Panc1 (cell line): ENCODE measurements around the gene NSMCE1.

Source experiments
- POLR2AphosphoS5 ChIP-seq: IDR thresholded peaks from 2 replicates; pipeline ENCODE4 v1.6.1; 2012; ENCODE audit warnings: mild to moderate bottlenecking, low read depth, low read length, moderate library complexity
- TF ChIP-seq, protein P1 (sequence below): fragments of 450-650 bp; IDR thresholded peaks from 2 replicates; pipeline ENCODE4 v1.5.1; 2017; ENCODE audit warnings: mild to moderate bottlenecking
- TF ChIP-seq, protein P2 (sequence below), 2 experiments: IDR thresholded peaks; 2 replicates each; pipeline ENCODE4 v1.6.1; 2011 to 2012; ENCODE audit warnings: low read depth in 2 of 2, control low read depth in 1 of 2, low read length in 1 of 2, mild to moderate bottlenecking in 1 of 2, moderate library complexity in 1 of 2; ENCODE audit not compliant: insufficient read depth in 1 of 2

DNA sequence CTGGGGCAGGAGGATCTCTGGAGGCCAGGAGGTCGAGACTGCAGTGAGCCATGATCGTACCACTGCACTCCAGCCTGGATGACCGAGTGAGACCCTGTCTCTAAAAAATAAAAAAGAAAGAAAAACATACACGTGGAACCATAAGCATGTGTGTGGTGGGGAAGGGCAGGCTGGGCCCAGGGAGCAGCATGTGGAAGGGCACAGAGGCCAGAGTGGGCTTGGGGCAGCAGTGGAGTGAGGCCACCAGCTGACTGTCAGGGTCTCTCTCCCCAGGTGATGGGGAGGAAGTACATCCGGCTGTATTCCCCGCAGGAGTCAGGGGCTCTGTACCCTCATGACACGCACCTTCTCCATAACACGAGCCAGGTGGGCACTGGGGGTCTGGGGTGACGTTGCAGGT lies 48.5 kb downstream of the NSMCE1 start:
- TF ChIP-seq, protein P1, sequence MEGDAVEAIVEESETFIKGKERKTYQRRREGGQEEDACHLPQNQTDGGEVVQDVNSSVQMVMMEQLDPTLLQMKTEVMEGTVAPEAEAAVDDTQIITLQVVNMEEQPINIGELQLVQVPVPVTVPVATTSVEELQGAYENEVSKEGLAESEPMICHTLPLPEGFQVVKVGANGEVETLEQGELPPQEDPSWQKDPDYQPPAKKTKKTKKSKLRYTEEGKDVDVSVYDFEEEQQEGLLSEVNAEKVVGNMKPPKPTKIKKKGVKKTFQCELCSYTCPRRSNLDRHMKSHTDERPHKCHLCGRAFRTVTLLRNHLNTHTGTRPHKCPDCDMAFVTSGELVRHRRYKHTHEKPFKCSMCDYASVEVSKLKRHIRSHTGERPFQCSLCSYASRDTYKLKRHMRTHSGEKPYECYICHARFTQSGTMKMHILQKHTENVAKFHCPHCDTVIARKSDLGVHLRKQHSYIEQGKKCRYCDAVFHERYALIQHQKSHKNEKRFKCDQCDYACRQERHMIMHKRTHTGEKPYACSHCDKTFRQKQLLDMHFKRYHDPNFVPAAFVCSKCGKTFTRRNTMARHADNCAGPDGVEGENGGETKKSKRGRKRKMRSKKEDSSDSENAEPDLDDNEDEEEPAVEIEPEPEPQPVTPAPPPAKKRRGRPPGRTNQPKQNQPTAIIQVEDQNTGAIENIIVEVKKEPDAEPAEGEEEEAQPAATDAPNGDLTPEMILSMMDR: no peak
- TF ChIP-seq POLR2AphosphoS5: no peak
- TF ChIP-seq, protein P2, sequence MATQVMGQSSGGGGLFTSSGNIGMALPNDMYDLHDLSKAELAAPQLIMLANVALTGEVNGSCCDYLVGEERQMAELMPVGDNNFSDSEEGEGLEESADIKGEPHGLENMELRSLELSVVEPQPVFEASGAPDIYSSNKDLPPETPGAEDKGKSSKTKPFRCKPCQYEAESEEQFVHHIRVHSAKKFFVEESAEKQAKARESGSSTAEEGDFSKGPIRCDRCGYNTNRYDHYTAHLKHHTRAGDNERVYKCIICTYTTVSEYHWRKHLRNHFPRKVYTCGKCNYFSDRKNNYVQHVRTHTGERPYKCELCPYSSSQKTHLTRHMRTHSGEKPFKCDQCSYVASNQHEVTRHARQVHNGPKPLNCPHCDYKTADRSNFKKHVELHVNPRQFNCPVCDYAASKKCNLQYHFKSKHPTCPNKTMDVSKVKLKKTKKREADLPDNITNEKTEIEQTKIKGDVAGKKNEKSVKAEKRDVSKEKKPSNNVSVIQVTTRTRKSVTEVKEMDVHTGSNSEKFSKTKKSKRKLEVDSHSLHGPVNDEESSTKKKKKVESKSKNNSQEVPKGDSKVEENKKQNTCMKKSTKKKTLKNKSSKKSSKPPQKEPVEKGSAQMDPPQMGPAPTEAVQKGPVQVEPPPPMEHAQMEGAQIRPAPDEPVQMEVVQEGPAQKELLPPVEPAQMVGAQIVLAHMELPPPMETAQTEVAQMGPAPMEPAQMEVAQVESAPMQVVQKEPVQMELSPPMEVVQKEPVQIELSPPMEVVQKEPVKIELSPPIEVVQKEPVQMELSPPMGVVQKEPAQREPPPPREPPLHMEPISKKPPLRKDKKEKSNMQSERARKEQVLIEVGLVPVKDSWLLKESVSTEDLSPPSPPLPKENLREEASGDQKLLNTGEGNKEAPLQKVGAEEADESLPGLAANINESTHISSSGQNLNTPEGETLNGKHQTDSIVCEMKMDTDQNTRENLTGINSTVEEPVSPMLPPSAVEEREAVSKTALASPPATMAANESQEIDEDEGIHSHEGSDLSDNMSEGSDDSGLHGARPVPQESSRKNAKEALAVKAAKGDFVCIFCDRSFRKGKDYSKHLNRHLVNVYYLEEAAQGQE (IDR thresholded peaks at IDR 0.05; ENCODE audit: insufficient read depth in 1 of 2, low read depth in 2 of 2, low read length in 1 of 2): no peak
